Activated CD4-positive, alpha-beta T cell treated with anti-CD3 and anti-CD28 coated beads for 24 hours (primary cell): ENCODE data around the gene PYURF.
A peak's percentile ranks its signal among the peaks of the same experiment; 100 is the strongest.

Experiments
- DNase-seq, 2 donors: peaks; one replicate each; pipeline ENCODE4 v3.0.0-alpha.2; 2020; ENCODE audit warnings: low read depth in 2 of 2

PYURF gene, protein sequence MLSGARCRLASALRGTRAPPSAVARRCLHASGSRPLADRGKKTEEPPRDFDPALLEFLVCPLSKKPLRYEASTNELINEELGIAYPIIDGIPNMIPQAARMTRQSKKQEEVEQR

DNA sequence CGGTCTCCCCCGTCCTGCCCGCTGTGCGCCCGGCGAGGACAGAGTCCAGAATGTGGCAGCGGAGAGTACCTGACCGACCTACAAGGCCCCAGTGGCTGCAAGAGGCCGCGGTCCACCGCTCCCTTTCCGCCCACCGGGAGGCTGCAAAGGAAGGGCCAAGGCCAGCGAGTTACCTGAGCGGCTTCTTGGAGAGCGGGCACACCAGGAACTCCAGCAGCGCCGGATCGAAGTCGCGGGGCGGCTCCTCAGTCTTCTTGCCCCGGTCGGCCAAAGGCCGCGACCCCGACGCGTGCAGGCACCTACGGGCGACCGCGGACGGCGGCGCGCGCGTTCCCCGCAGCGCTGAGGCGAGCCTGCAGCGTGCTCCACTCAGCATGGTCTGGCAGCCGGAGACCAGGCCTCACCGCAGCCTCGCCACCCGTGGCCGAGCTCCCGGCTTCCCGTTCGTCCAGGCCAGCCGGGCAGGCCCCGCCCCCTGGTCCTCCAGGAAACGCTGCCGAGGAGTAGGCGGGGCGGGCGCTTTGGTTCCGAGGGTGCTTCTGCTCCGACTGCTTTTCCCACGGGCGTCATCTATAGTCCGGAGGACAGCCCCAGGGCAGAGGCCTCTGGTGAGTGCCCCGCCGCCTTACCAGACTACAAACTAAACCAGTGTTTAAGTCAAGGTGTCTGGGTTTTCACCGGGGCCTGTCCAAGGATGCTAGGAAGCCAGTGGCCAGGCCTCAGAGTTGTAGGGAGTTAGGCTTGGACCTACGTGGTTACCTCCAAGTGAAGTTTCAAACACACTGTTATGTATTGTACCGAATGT lies at the start of gene PYURF:
TSS of gene PYURF (minus strand) at position 452 of the 805 bp plus-strand sequence. CDS start at position 376, 76 bp downstream.
- DNase-seq: peak; percentile 74 to 89

DNA sequence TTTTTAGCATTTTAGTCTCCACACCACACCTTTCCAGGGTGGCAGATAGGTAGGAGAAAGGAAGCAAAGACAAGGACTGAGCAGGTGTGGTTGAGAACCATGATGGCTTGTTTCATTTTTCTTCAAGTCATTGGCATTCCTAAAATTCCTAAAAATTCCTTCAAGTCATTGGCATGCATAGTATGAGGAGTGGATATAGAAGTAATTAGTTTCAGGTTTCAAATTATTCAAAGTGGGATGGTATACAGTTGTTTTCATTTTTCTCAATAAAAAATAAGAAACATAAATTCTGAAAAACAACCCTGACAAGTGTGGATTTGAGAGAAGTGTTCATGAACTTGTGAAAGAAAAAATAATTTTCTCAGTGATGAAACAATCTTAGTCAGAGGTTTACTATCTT lies 46.4 kb upstream of the PYURF start:
- DNase-seq: no peak

DNA sequence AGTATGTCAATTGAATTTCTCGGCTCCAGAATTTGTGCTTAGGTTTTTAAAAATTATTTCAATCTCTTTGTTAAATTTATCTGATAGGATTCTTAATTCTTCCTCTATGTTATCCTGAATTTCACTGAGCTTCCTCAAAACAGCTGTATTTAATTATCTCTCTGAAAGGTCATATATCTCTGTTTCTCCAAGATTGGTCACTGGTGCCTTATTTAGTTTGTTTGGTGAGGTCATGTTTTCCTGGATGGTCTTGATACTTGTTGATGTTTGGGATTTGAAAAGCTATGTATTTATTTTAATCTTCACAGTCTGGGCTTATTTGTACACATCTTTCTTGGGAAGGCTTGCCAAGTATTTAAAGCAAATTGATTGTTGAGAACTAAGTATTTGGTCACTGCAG lies 44.0 kb upstream of the PYURF start:
- DNase-seq: no peak

DNA sequence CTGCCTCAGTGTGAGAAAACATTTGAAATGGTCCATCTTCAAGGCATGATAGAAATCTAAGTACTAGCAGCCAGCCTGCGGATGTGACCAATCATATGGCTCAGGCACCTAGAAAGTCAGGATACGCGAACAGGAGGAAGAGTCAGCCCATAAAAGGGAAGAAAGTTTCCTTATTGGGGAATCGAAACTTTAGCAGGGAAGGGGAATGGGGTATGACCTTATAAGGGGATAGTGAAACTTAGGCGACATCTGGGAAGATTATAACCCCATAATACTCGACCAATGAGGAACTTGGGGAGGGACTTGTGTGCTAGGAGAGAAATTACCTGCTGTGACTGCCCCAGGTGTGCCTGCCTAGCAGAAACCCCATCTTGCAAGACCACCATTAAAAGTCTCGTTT lies 26.2 kb upstream of the PYURF start:
- DNase-seq: no peak

DNA sequence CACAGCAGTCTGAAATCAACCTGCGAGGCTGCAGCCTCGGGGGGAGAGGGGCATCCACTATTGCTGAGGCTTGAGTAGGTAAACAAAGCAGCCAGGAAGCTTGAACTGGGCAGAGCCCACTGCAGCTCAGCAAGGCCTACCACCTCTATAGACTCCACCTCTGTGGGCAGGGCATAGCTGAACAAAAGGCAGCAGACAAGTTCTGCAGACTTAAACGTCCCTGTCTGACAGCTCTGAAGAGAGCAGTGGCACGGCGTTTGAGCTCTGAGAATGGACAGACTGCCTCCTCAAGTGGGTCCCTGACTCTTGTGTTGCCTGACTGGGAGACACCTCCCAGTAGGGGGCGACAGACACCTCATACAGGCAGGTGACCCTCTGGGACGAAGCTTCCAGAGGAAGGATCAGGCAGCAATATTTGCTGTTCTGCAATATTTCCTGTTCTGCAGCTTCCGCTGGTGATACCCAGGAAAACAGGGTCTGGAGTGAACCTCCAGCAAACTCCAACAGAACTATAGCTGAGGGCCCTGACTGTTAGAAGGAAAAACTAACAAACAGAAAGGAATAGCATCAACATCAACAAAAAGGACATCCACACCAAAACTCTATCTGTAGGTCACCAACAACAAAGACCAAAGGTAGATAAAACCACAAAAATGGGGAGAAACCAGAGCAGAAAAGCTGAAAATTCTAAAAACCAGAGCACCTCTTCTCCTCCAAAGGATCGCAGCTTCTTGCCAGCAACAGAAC lies 15.9 kb upstream of the PYURF start:
- DNase-seq: peak; percentile 64 to 65

DNA sequence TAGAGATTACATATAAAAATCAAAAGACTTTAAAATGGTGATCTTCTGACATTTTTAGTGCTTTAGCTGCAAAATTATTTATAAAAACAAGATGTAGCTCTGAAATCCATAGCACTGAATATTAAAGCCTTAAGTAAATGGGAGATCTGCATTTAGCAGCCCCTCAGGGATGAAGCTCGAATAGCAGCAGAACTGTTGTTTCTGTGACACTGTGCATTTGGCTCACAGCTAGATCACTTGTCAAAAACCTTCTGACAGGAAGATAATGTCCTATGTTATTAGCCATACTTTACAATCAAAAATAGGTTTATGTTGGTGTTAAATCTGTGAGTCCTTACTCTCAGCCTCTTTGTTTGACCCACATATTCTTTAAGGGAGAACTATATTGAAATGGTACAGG lies 14.1 kb upstream of the PYURF start:
- DNase-seq: no peak

DNA sequence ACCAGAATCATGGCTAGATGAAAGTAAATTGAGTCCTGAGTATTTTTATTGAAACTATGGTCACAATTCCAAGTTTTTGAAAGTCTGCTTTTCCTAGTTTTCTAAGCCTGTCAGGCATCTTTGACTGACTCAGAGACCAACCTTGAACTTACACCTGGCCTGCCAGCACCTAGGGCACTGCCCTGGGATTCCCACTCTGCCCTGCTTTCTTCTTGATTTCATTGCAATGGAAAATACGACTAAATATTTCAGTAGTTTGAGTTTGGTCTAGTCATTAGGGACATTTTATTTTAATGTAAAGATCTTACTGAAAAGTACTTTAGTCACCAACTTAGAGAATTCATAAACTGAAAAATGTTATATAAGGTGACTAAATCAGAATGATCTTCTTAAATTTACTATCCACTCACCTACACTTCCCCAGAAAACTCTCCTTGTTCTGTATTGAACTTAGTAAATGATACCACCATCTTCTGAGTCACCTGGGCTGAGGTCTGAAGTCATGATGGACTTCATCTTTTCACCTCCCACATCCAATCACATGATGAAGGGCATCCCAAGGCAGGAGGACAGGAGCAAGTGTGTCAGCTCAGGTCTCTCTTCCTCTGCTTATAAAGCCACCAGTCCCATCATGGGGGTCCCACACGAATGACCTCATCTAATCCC lies 11.6 kb upstream of the PYURF start:
- DNase-seq: no peak

DNA sequence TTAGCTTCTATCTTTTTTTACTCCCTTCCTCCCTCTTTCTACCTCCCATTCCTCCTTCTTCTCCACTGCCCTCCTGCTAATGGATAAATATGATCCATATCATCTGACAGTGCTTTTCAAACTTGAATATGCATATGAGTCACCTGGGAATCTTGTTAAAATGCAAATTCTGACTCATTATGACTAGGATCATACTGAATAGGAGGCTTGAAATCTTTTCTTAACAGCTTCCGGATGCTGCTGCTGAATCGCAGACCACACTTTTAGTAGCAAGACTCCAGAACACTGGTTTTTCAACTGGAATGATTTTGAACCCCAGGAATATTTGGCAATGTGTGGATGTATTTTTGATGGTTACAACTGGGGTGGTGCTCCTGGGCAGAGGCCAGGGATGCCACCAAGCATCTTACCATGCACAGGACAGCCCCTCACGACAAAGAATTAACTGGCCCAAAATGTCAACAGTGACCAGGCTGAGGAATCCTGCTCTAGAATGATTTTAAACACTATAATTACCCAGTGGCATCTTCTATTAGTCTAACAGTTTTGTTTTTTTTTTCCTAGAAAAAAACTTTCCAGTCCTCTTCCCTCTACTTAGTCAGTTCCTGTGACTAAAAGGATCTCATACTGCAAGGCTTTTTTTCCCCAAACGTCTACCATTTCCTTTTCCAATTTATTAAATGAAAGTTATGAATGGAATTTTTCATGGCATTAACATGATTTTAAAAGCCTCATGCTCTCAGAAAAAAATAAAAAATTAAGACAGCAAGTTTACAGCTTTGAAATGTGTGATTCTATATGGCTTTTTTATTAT lies 10.6 kb upstream of the PYURF start:
- DNase-seq: no peak

DNA sequence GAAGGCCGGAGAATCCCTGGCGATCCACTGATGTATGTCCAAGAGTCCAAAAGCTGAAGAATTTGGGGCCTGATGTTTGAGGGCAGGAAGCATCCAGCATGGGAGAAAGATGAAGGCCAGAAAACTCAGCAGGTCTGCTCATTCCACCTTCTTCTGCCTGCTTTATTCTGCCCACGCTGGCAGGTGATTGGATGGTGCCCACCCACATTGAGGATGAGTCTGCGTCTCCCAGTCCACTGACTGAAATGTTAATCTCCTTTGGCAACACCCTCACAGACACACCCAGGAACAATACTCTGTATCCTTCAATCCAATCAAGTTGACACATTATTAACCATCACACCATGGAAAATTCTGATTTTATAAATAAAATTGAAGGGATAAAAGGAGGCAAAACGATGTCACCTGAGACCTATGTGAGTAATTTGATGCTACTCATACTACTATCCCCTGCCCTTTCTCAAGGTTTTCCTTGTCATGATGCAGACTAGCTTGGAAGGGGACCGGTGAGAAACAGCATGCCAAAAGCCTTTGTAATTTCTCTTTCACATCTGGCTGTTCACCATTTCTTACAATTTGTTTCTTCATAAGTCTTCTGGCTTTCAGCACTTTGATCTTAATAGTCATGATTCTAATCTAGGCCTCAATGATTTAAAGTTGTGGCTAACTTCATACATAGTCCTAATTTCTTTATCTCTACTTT lies 9.7 kb upstream of the PYURF start:
- no peak for DNase-seq

DNA sequence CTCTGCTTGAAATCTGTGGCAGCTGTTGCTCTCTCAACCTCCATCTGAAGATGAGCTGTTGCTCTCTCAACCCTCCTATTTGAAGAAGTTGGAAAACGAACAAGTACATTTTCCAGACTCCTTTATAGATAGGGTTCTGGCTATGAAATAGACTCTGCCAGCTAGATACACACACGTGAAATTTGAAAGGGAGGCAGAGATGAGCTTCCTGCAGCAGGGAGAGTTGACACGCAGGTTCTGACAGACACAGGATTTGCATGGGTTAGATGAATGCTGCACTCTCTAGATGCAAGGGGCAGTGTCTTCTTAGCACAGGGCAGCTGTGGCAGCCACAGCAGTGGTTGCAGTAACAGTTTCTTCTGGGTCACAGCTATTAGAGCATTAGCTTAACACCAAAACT lies 8.0 kb upstream of the PYURF start:
- DNase-seq: no peak

DNA sequence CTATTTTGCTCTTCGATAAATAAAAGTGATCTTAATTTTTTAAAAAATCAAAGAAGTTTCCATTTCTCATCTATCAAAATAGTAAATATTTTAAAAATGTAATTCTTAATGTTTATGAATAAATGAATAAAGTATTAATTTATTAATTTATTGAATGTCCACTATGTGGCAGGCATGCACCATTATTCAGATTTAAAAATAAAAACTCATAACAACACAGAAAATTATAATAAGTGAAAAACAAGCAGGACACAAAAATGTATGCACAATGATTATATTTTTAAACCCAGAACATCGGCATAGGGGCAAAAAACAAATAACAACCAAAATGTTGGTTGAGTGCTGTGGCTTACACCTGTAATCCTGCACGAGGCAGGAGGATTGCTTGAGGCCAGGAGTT lies 5.3 kb upstream of the PYURF start:
- no peak for DNase-seq

DNA sequence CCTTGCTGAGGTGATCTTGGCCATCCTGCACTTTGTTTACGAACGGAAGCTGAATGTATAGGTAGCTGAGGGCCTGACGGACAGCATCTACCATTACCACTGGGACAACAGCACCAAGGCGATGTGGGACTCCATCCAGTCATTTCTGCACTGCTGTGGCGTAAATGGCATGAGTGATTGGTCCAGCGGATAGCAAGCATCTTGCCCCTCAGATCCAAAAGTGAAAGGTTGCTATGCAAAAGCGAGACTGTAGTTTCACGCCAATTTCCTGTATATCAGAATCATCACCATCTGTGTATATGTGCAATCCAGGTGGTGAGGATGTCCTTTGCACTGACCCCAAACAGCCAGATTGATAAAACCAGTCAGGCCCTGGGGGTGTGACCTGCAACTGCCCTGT lies 4.2 kb upstream of the PYURF start:
- DNase-seq: no peak

DNA sequence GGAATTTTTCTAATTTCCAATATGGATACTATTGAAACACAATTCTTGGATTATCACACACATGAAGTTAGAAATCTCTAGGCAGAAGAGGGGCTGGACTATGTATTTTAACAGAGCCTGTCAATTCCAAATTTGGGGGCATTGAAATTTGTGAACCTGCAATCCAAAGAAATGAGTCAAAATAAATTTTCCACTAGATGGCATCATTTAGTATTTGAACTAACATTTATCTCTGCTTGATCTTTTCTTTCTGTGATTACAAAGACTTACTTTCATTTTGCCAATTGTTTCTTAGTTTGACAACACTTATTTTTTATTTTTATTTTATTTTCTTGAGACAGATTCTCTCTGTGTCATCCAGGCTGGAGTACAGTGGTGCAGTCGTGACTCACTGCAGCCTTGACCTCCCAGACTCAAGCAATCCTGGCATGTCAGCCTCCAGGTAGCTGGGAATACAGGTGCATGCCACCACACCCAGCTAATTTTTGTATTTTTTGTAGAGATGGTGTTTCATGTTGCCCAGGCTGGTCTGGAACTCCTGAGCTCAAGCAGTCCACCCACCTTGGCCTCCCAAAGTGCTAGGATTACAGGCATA lies 2.7 kb upstream of the PYURF start:
- DNase-seq: no peak

DNA sequence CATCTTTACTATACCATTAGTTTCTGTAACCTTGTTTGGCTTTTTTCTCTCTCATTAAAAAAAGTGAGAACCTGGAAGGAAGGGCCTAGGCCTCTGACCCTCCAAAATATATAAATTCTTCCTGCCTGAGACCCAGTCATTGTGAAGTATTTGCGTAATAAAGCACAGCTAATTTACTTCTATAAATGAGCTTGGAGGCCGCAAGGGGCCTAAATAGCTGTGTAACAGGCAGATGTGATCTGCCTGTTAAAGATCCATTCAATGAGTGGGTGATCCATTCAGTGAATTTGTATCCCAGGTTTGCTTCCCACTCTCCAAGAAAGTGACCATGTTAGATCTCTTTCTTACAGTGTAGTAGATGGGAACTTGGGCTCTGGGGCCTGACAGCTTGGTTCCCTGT lies 595 bp upstream of the PYURF start:
- DNase-seq: no peak

DNA sequence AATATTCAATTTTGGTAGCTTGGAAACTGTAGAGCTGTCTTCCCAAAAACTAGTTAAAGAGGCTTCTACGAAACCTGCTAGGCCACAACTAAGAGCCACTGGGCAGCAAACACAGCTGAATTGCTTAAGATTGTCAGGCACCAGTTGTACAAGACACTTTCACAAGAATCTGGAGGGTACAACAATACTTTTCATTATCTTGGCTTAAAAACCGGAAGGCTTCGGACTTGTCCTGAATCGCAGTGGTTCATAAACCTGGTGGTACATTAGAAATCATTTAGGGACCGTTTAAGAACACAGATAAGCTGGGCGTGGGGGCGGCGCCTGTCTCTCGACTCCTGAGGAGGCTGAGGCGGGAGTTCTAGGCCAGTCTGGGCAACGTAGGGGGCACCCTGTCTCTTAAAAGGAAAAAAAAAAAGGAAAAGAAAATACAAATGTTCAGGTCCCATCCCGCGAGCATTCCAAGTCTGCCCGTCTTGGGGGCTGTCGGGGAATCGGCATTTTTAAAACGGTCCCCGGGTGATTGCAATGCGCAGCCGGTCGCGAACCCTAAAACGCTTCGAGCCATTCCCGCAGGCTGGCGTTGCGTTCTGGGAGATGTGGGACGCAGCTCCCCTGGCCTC lies 763 bp downstream of the PYURF start:
- peak; percentile 17 to 28 for DNase-seq

DNA sequence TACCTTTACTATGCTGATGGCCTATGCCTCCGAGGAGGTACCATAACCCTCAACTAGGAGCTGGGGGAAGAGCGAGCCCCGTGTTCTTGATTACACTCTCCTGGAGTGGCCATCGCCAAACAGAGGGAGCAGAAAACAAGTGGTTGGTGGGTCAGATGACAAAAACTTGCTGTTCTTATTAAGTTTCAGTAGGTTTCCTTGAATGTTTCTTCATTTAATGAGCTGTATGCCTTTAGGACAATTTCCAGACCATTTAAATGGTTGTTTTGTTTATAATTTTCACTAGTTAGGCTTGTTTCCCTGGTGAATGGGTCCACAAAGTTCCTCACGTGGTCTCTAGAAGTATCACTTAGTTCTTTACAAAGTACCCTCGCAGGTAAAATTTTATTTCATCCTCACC lies 4.7 kb downstream of the PYURF start:
- no peak for DNase-seq

DNA sequence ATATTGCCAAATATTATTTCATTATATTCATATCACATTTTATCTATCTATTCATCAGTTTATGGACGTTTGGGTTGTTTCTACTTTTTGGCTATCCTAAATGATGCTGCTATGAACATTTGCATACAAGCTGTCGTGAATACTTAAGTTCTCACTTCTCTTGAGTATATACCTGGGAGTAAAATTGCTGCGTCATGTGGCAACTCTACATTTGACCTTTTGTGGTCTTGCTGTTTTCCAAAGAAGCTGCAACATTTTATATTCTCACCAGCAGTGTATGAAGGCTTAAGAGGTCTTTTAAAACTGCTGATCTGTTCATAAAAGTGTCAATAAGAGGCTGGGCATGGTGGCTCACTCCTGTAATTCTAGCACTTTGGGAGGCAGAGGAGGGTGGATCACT lies 5.8 kb downstream of the PYURF start:
- DNase-seq: no peak

DNA sequence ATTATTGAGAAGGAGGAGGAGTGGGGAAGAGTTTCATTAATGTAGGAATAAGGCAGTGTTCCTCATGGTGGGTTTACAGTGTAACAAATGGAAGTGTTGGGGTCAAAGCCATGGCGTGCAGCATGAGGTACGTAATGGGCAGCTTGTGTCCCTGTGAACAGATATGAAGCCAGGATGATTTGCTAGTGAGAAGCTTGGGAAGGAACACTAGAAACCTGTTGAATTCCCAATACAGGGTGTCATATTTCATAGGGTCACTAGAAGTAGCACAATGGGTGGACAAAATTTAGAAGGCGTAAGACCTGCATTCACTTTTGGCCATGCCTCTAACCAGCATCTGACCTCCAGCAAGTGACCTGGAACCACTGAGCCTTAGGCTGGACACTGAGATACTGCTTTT lies 6.8 kb downstream of the PYURF start:
- no peak for DNase-seq

DNA sequence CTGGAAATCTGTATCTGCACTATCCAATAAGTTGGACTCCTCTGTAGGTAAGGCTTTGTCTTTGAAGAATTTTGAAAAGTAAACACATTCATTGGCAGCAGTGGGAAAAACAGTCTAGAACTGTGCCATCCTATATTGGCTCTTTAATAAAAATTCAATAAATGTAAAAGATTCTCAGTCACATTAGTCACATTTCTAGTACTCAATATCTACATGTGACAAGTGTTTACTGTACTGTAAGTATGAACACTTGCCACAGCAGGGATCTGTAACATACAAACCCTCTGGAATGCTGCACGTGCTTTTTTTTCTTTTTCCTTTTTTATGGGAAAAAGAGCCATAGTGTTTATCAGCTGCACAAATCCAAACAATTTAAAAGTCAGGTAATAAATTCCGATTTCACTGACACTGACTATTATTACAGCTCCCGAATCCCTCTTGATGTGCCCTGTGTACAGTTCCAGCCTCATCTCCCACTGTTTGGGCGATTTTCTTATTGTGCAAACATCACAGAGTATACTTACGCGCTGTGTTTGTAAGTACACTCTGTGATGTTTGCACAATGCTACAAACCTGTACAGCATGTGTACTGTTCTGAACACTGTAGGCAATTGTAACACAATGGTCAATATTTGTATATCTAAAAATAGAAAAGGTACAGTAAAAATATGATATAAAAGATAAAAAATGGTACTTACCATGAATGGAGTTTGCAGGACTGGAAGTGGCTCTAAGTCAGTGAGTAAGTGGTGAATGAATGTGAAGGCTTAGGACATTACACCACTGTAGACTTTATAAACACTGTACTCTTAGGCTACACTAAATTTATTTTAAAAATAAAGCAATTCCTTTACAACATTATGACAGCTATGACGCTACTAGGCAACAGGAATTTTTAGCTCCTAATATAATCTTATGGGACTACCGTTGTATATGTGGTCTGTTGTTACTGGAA lies 8.7 kb downstream of the PYURF start:
- no peak for DNase-seq
